CD4-positive, alpha-beta T cell treated with Interferon gamma for 1 hour (primary cell): ENCODE results near the gene PSD2.

Experiments used
- DNase-seq: peaks from one replicate; pipeline ENCODE4 v3.0.0-alpha.2; 2020

The PSD2 gene

DNA sequence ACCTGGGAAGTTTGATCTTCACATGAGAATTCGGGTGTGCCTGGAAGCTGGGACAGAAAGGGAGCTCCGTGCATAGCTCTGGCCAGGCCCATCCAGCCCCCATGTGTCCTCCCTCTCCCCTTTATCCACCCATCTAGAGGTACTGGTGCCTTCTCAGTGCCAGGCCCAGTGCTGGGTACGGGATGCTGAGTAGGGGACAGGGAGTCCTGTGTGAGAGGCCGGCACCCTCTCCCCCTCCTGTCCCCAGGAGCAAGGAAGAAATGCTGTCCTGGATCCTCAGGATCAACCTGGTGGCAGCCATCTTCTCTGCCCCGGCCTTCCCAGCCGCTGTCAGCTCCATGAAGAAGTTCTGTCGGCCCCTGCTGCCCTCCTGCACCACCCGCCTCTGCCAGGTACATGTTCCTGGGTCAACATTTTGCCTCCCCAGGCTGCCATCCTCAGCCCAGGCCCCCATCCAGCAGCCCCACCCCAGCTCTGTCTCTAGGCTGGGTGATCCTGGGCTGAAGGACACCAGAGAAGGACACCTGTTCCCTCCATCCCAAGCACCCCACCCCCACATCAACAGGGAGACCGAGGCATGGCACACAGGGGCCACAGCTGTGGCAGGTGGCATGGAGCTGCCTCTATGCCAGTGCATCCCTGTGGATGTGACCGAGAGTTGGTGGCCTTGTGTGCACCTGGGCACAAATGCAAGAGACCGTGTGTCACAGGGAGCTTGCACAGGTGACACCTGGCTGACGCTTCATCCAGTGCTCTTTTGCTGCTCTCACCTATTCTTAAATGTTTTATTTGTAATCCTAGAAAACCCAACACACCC, 43.0 kb downstream of the PSD2 start:
- DNase-seq = no peak

DNA sequence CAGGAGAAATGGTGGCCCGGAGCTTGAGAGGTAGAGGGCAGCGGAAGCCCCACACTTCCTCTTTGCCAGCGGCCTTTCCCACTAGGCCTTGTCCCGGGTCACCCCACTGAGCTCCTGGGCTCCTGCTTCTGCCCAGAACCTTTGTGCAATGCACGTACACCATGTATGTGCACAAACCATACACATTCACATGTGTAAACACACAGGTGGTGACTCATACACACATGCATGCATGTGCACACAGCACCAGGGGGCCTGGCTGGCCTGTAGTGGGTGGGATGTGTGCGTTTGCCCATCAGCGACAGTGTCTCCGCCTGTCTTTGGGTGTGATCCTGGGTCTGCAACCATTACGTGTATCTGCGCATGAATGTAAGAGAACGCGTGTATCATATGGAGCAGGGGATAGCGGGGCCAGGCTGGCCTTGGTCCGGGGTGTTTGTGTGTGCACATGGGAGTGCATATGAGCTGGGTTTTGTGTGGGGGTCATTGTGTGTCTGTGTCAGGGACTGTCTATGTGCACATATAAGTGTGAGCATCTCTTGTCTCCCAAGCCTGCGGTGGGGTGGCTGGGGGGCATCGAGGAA, 43.7 kb downstream of the PSD2 start:
- DNase-seq = no peak

DNA sequence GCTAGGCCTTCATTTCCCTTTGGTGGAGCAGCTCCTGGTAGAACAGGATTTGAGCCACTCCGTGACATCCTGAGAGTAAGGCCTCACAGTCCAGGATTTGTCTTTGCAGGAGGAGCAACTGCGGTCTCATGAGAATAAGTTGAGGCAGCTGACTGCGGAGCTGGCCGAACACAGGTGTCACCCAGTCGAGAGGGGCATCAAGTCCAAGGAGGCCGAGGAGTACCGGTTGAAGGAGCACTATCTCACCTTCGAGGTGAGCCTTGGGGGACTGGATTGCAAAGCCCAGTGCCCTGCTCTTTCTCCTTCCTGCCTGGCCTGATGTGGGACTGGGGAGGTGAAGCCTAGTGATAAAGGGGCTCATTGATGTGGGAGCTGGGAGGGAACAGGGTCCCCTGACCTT, 44.3 kb downstream of the PSD2 start:
- DNase-seq = no peak

DNA sequence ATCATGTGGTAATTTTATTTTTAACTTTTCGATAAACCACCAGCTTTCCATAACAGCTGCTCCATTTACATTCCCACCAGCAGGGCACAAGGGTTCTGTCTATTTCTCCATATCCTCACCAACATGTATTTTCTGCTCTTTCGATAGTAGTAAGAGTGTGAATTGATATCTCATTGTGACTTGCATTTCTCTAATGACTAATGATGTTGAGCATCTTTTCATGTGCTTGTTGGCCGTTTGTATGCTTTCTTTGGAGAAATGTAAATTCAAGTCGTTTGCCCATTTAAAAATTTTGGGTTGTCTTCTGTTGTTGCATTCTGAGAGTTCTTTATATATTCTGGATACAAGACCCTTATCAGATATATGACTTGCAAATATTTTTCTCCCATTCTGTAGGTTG, 45.9 kb downstream of the PSD2 start:
- no peak for DNase-seq

DNA sequence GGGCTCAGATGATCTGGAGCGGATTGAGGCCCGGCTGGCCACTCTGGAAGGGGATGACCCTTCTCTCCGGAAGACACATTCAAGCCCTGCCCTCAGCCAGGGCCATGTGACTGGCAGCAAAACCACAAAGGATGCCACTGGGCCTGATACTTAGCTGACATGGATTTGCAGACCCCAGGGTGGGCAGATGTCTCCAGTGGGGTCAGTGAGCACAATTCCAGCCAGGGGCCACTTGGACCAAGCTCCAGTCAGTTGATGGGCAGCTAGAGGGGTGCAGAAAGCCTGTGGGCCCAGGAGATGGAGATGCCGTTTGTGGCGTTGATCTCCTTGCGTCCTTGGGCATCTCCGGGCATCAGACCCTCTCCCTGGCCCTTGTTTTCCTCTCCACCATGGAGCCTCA, 46.7 kb downstream of the PSD2 start:
- DNase-seq = no peak

DNA sequence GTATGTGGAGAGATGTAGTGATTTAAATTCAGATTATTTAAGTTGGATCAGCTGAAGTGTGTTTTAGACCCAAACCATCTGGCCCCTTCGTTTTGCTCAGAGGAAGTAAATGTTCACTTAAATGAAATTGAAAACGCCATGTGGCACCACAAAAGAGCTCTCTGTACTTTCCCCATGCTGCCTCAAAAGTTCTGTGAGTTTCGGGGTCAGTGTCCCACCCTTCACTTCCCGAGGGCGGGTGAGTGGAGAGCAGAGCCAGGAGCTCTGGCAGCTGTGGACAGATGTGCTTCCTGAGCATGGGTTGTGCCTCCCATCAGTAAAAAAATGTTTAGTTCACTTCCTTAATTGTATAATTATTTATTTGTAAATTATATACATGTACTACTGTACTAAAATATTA, 48.4 kb downstream of the PSD2 start:
- DNase-seq = no peak

DNA sequence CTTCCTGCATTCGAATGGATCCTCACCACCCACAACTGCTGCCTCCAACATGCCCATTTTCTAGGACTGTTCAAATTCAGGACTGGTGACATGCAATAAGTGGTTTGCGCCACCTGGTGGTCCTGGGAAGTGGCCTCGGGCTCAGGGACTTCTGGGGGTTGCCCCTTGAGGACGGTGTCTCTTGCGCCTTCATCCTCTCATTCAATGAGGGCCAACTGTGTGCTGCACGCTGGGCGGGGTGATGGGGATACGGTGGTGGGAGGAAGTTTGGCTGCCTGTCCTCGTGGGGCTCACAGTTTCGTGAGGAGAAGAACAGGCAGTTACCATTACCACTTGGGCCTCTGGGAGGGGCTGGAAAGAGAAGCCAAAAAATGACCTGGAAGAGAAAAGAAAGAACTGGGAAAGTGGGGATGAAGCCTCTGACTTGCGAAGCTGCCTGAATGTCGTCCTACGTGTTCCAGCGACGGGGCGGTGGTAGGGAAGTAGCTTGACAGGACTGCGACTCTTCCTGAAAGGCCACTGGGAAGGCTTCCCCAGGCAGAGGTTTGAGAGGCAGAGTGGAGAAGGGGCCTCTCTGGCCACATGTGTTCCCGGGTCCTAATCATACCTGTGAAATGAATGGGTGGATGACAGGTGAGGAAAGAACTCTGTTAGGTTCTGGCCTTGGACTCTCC, 49.0 kb downstream of the PSD2 start:
- peak; percentile 71 for DNase-seq

DNA sequence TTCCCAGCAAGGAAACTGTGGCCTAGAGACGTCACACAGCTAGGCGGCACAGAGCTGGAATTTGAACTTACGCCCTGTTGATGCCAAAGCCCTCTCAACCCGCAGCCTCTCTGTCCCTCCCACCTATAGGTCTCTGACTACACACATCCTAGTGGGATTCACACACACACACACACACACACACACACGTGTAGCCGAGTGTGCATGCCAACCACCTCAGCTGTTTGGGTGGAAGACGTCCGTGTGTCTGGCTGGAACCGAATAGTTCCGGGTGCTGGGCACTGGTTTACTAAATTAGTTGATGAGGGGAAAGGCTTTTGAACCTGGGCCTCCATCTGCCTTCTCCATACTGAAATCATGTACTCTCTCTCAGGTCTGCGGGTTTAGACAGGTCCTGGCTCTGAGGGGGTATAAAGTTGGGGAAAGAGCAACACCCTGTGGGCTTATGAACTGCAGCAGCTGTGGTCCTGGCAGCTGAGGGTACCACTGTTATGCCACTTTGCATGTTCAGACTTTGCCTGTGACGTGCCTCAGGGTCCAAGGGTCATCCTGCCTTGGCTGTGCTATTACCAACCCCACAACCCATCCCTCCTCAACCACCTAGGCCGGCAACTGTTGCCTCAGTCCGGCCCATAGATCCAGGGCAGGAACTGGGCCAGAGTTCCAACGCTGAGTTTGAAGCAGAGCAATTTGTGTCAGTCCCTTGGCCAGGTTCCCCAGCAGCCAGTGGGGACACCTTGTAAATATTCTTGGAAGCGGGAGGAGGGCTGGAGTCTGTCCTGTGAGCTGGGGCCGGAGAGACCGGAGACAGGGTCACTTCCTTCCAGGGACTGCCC, 50.5 kb downstream of the PSD2 start:
- DNase-seq = no peak

DNA sequence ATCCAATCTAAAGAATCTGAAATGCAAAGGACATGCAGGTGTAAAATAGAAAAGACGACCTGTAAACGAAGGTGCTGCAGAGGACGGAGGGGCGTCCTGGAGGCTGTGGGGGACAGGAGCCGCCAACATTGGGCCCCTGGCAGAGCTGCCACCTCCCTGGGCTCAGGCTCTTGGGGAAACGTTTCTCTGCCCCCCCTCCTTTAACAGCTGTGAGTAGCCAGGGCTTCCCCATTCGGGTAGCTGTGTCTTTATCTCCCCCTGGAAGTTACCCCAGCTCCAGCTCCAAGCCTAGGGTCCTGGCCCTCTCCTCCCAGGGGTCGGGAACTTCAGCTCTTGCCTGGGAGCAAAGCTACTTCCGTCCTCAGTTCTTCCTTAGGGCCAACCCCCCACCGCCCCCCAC, 51.5 kb downstream of the PSD2 start:
- DNase-seq = no peak

DNA sequence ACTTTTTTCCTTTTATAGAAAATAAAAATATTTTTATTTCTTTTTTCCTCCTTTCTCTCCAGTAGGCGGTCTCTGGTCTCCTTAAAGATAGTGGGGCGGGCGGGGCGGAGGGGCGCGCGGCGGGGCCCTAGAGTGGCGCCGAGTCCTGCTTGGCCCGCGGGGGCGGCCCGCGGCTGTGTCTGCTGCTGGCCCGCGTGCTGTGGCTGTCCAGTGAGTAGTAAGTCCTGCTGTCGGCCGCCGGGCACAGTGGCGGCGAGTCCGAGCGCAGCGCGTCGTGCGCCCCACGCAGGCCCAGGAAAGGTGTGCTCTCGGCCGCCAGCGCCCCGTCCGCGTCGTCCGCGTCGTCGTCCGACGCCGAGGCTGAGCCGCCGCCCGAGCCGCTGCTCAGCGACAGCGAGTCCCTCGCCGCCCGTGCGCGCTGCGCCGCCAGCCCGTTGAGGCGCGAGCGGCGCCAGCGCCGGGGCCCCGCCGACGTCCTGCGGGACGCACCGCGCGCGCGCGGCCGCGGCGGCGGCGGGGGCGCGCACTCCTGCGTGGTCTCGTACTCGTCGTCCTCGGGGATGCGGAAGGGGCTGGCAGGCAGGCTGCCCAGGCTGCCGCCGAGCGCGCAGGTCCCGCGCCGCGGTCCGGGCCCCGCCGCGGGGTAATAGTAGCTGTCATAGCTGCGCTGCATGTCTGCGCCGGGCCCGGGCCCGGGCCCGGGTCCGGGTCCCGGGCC, 52.3 kb downstream of the PSD2 start:
- peak; percentile 80 for DNase-seq

DNA sequence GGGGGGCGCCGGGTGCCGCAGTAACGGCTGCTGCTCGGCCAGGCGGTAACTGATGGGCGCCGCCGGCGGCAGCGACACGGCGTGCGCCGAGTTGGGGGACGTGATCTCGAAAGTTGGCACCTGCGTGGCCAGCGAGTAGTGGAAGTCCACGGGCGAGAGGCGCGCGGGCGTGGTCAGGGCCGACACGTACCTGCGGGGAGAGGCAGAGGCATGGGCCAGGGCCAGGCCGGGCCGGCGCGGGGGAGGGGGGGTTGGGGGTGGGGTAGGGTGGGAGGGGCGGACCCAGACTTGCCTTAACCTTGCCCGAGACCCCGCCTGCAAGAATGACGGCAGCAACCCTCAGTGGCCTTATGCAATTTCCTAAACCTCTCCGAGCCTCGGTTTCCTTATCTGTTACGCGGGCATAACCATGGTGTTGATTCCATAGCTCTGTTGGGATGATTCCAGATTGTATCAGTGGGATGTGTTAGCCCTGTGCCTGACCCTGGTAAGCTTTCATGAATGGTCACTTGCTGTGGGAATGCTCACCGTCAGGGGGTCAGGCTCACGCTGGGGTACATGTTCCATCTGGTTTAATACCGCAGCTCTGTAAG, 53.0 kb downstream of the PSD2 start:
- DNase-seq = peak; percentile 43

DNA sequence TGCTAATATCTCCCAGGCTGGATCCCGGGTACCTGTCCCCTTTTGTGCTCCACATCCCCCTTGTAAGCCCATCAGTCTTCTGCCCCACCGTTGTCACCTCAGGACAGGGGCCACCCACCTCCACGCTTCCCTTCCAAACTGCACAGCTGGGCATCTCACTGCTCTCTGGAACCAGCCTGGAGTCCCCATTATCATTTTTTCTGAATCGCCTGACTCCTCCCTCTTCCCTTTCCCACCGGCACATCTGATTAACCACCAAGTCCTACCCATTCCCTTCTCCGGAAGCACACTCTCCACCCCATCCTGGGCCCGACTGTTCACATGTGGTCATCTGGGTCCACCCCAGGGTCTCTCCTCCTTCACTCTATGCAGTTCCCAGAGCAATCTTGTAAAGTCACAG, 53.9 kb downstream of the PSD2 start:
- no peak for DNase-seq

DNA sequence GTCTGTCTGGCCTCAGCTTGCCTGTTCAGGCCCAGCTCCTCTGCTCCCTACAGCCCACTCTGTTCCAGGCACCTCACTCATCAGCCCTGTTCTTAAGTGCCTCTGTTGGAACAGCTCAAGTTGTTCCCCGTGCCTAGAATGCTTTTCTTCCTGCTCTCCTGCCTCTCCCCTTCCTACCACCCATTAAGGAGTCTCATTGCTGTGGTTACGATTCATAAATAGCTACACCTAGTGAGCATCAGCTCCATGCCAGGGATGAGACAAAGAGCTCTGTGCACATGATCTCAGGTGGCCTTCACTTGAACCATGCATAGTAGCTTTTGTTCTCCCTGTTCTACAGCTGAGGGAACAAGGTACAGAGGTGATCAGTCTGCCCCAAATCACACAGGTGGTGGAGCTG, 54.3 kb downstream of the PSD2 start:
- DNase-seq = no peak

DNA sequence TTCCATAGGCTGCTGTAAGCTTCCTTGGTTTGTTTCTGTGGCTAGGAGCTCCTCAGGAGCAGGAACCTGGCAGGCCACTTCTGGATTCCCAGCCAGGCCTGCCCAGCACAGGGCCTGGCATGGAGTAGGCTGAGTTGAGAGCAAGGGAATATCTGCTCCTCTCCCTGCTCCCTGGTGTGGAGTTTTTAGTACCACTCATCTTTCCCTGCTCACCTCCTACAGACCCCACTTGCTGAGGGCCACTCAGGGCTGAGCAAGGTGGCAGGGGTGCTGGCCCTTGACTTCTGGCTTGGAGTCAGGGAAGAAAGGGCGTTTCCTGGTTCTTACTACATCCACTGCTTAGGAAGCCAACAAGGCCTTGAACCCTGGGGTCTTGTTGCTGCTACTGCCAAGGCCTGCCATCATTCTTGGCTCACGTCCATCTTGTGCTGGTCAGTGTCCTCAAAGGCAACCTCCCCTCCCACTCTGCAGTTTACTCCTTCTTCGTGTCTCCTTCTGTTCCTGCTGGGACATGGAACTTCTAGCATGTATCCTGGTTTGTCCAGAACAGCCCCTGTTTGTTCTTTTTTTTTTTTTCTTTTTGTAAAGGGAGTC, 54.9 kb downstream of the PSD2 start:
- DNase-seq = no peak

DNA sequence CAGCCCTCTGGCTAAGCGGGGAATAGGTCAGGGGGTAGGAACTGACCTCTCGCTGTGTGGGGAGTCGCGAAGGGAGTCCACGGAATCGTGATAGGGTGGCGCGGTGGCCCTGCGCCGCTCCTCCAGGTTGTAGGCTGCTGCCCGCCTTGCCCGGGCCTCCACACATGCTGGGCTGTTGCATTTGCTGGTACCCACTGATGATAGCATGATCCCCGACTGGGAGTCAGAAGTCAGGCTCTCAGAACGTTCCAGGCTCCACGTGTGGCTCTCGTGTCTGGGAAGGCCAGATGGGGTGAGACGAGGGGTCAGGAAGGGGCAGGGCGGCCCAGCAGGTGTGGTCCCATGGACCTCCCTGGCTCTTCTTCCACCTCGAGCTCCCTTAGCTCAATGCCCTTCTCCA, 56.0 kb downstream of the PSD2 start:
- no peak for DNase-seq

DNA sequence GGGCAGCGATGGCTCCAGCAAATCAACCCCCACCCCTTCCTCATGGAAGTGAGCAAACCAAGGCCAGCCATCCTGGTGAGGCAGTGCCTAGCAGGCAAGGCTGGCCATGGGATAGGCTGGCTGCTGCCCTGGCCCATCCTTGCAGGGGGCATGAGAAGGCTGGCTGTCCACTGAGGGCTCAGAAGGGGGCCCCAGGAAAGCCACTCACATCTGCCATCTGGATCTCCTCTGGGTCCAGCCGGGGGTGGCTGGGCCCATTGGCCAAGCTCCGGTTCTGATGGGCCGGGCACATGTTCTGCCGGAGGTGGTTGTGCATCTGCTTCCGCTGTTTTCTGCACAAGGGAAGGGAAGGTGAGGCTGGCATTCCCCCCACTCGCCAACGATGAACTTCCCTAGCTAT, 57.1 kb downstream of the PSD2 start:
- no peak for DNase-seq

DNA sequence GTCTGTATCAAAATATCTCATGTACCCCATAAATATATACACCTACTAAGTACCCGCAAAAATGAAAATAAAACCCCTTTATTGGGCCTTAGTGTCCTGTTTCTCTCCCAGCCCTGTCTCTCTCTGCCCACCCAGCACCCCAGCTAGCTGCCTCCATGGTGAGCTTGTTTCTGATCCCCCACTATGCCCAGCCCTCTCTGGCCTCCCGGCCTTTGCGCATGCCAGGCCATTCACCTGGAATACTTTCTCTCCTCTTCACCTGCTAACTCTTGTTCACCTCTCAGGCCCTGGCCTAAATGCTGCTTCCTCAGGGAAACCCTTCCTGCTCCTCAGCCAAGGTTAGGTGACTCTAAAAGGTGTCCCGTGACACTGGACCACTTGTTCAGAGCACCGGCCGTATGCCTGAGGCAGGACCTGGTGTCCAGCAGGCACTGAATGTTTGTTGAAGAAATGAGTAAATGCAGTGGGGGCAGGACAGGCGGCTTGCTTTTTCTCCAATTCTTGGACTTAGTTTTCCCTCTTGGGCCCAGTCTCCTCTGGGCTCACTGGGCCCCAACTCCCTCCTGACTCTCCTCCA, 58.5 kb downstream of the PSD2 start:
- DNase-seq = no peak

DNA sequence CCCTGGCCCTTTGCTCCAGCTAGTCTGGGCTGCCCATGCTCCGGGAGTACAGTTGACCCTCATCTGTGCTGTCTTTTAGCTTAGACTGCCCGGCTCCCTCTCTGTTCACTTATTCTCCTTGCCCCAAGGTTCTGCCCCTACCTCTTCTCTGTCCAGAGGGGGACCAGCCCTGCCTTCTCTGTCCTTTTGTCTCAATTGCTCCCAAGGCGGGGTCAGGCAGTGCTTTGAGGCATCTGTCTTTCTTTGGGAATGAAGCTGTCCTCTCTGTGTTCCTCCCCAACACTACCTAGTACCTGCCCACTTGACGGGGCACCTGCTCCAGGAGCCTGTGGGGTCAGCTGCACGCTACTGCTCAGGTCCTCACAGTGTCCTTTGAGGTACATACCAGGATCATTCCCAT, 59.3 kb downstream of the PSD2 start:
- DNase-seq = no peak

DNA sequence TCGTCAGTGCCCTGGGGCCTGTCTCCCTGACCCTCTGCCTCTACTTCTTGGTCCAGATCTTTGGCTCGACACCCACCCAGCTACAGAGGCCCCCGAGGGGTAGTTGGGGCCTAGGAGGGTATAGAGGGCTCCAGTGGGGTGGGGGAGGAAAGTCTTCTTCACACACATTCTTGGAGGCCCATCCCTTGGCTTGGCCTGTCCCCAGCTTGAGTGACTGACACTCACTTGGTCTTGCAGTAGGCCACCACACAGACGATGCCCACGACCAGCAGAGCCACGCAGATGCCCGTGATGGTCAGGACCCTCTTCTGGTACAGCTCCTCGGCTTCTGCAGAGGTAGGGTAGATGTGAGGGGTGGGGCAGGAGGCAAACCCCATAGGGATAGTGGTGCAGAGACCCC, 59.8 kb downstream of the PSD2 start:
- DNase-seq = no peak

DNA sequence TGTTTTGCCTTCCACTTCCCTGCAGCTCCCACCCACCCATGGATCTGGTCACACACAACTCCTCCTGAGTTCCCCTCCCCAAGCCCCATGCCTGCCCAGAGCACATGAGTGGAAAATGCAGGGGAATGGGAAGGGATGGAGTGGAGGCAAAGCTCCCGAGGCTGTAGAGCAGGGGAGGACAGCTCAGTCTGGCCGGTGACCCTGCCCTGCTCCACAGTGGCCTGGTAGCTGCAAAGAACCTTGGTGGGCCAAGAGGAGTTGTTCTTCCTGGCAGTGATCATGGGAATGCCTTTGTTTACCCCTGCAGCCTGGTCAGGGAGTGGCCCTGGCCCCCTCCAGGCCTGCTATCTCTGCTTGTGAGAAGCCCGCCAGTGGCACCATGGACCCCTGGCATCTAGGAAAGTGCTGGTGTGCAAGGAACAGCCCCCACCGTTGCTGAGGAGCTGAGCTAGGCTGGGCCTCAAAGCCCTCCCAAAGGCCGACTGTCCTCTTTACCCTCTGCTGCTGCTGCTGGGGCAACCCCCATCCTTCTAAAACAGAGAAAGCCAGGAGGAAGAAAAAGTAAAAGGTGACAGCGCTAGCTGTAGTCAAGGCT, 60.4 kb downstream of the PSD2 start:
- DNase-seq = no peak

DNA sequence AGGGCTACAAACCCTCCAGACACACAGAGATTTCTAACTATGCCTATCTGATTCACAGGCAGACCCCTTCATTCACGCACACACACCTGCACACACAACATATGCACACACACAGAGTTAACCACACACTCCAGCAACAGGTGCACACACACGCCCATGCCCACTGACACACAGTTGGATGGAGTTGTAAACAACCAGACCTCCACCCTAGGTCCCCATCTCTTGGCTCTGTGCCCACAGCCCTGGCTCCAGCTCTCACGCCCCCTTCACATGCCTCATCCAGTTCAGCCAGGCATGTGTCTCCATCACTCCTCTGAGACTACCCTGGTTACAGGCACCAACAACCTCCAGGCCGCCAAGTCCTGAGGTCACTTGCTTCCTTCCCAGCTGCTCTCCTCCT, 61.1 kb downstream of the PSD2 start:
- DNase-seq = no peak
